Adipose tissue (tissue), 3 donors: ENCODE data around the gene SPOCD1. TPM values are rescaled to one million over a fixed set of nuclear protein-coding genes. Genes with fewer than 3 reads are reported as not detected.

Experiments
- H3K27ac ChIP-seq: one replicate; pipeline ENCODE4 v1.5.1; 2013; ENCODE audit warnings: low read depth, low read length
- WGBS, 3 donors: extraction: QIAGEN DNeasy Blood & Tissue Kit; methylation state at CpG; one replicate each; pipeline ENCODE4 v1.1.7; 2013; 5-methylcytosine and 5-hydroxymethylcytosine counted together
- polyA plus RNA-seq, 3 donors: library from polyadenylated mRNA; stranded (reverse); fragments of 200-250 nt; gene quantifications; one replicate each; pipeline ENCODE4 v1.2.3, GENCODE V29; 2013
- donor health status: healthy with polysubstance abuse.
- donor health status: Bipolar disorder and iron deficiency.
- donor health status: healthy.

Gene SPOCD1
- polyA plus RNA-seq, 3 donors = 0.18 to 6.8 (median 1.0) TPM

DNA sequence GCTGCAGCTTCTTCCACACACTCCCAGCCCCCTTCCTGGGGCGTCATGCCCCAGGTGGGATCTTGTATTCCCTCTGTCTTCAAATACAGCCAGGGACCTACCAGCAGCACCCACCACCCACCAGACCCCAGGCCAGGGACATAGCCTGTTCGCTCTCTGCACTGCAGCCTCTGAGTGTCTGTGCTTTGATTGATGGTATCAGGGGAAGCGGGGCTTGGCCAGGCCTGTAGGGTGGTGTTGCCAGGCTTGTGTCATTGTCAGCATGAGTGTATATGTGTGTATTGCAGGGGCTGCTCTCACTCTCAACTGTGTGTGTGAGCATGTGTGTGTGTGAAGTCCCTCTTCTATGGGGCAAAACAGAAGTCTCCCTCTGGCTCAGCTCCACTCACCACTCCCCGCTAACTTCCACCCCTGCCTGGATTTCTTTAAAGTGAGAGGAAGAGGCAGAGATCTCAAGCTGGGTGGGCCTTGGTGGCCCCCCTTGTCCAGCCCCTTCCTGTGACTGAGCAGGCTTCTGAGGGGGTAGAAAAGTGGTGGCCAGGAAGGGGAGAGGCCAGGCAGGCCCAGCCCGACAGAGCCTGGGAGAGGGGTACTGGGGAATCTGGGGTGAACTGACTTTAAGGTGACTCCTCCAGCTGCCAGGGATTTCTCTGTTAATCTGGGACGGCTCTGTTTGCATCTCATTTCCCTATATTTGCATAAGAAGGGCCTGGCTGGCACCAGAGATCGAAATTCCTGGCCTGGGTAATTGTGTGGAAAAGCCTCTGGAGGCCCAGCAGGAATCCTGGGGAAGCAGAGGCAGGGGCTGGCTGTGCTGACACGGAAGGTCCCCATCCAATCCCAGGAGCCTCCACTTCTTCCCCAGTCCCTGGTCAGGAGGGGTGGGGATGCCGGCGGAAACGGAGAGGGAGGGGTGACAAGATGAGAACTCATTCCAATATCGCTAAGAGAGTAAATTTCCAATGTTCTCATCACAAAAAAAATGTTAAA, 33.1 kb downstream of the SPOCD1 start:
- WGBS, 3 donors = 57 to 68% (median 60%) methylated on average over 12 of the region's 12 CpGs
- no peak overlapping the region for H3K27ac ChIP-seq

DNA sequence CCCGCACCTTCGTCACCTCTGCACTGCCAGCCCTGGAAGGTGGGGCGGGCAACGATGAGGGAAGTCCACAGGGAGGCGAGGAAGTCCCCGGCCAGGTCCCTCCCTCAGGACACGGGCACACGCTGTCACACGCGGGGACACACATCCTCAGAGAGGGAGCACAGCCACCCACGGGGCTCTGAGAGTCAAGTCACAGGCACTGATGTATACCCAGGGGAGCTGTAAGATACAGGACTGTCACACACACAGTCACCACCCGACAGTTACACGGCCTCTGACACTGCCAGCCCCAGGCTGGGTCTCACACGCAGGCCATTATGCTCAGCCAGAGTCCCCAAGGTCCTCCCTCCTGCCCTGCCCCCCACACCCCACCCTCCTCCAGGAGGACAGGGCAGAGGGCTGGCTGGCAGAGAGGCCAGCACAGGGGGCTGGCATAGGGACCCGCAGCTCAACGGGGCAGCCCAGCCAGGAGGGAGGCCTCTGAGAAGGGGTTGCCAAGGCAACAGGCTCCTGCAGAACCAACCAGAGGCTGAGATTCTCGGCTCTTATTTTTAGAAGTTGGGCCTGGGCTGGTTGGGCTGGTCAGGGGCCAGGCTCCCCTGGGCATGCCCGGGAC, 34.0 kb downstream of the SPOCD1 start:
- H3K27ac ChIP-seq = no peak overlapping the region
- WGBS, 3 donors = 38 to 62% (median 60%) methylated on average over 17 to 18 of the region's 18 CpGs

DNA sequence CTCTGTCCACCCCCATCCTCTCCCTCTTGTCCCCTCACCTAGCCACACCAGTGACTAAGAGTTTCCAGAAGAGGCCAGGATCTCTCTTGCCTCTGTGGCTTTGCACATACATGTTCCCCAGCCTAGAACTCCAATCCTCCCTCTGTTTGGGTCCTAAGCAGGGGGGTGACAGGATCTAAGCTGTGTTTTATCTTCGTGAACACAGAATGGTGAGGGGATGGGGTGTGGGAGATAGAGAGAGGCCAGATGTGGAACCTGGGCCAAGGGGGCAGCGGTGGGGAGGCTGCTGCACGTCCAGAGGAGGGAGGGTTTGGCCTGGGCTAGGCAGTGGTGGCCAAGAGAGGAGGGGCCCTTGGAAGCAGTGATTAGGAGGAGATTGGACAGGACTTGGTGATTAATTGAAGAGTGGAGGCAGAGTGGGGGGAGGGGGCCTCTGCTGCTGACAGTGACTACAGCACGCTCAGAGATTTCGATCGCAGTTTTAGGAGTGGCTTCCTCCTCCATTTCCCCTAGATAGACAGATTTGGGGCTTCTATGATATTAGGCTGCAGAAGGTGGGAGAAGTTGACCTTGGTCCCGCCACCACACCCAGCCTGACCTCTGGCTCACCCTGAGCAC, 34.6 kb downstream of the SPOCD1 start:
- H3K27ac ChIP-seq = no peak overlapping the region
- 46 to 60% (median 56%) methylated on average over 7 of the region's 7 CpGs for WGBS, 3 donors

DNA sequence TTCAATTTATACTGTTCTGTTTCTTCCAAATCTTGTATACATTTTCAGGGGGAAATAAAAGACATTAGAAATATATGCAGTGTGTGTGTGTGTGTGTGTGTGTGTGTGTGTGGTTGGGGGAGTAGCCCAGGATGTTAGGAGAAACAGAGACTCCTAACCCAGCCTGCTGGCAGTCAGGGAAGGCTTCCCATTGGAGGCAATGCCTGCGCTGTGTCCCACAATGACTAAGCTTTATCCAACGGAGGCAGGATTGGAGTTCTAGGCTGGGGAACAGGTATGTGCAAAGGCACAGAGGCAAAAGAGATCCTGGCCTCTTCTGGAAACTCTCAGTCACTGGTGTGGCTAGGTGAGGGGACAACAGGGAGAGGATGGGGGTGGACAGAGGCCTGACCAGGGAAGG, 35.2 kb downstream of the SPOCD1 start:
- no peak overlapping the region for H3K27ac ChIP-seq
- 75 to 88% (median 75%) methylated on average over 2 of the region's 2 CpGs for WGBS, 3 donors

DNA sequence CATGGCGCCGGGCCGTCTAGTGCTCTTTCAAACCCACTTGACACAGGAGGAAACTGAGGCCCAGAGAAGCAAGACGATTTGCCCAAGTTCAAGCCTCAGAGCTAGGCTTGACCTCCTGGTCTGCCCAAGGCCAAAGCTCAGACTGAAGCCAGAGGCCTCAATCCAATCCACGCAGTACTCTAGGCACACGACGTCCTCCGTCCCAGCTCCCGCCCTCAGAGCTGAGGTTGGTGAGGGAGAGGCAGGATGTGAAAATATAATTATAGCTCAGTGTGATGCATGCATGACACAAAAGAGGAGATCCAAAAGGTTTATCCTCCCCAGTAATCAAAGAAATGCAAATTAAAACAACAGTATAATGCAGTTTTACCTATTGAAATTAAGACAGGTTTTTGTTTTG, 36.1 kb downstream of the SPOCD1 start:
- H3K27ac ChIP-seq = no peak overlapping the region
- 85 to 92% (median 87%) methylated on average over 9 of the region's 9 CpGs for WGBS, 3 donors

DNA sequence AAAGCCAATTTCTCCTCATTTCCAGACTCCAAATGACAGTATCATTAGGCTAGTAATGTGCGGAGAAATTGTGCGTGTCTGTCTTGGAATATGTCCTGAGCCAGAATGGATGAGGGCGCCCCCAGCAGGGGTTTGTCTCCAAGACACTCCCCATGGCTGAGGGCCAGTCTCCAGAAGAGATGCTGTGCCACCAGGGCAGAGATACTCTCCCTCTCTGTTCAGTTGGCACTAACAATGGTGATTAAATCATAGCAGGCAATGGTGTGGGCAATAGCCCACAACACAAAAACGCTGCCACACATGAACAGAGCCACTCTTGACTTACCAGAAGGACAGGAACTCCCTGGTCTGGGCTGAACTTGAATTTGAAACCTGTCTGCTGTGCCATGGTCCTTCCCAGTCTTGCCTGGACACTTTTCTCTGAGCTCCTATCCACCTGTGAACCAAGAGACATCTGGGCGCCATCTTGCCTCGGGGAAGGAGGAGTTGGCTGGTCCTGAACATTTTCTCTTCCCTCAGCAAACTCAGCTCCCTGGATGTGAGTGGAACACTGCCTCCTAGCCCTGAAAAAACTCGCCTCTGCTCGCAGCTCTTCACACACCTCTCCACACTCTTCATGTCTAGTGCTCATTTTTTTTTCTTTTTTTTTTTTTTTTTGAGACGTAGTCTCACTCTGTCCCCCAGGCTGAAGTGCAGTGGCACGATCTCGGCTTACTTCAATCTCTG, 36.9 kb downstream of the SPOCD1 start:
- no peak overlapping the region for H3K27ac ChIP-seq
- 89 to 92% (median 91%) methylated on average over 11 of the region's 11 CpGs for WGBS, 3 donors

DNA sequence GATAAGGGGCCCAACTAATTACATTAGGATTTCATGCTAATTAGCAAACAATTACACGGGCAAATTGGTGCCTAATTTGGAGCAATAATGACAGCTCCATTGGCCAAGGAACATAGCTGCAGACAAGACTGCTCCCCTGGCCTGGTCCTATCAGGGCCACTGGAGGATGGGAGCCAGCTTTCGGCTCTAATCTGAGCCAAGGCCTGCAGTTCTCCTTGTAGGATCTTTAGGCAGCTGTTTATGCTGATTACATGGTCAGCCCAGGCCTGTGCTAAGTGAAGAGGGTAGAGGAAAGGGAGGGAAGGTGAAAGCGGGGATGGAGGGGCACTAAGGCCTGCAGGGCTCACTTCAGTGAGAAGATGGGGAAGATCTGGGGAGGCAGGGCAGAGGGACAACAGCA, 39.3 kb downstream of the SPOCD1 start:
- 69 to 84% (median 75%) methylated on average over 3 of the region's 3 CpGs for WGBS, 3 donors

DNA sequence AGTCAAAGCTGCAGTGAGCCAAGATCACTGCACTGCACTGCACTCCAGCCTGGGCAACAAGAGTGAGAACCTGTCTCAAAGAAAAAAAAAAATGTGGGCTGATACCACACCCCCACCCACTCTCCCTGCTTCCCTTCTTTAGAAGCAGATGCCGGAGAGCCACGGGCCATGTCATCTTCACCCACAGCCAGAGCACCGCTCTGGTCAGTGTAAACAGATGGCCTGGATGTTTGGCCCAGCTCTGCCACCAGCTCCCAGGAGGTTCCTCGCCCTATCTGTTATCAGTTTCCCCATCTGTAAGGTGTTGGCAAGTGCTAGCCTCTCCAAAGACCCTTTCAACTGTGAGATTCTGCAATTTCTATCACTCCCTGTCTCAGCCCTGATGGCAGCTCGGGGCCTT, 39.8 kb downstream of the SPOCD1 start:
- WGBS, 3 donors = 87 to 92% (median 90%) methylated on average over 5 of the region's 5 CpGs
- no peak overlapping the region for H3K27ac ChIP-seq

More for the DNA sequence above, 39.3 kb downstream of the SPOCD1 start:
- H3K27ac ChIP-seq = no peak overlapping the region

DNA sequence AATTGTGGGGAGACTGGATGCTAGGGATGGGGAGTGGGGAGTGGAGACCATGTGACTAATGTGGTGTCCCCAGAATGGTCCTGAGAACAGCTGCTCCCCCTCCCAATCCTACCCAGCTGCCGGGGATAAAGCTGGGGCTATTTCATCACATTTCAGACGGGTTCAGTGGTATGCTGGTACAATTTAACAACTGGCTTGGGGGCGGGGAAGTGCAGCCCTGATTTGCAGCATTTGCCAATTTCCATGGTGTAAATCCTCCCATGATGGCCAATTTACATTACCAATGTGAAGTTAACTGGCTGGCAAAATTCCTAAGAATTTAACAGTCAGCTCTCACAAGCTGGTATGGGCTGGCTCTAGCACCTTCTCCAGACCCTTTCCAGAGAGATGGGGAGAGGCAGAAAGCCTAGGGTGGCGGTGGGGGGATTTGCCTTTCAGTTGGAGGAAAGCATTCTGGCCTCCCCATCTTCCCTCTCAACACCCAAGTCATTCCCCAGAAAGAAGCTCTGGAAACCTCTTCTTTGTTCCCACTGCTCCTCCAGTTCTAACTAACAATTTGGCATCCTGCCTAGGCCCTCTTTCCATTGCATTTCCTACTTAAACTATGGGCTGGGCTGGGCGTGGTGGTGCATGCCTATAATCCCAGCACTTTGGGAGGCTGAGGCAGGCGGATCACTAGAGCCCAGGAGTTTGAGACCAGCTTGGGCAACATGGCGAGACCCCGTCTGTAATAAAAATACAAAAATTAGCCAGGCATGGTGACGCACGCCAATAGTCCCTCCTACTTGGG, 40.4 kb downstream of the SPOCD1 start:
- WGBS, 3 donors = 77 to 92% (median 80%) methylated on average over 10 of the region's 10 CpGs
- H3K27ac ChIP-seq = no peak overlapping the region

DNA sequence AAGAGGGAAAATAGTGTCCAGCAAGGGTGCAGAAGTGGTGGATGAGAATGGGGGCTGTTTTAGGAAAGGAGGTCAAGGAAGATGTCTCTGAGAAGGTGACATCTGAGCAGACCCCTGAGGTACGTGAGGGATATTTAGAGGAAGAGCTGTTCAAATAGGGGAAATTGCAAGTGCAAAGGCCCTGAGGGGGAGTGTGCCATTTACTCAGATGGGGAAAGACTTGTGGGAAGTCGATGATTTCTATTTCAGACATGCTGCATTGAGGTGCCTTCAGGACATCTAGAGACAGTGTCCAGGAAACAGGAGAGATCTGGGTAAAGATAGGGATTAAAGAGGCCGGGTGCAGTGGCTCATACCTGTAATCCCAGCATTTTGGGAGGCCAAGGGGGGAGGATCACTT, 41.3 kb downstream of the SPOCD1 start:
- H3K27ac ChIP-seq = no peak overlapping the region
- WGBS, 3 donors = 69 to 83% (median 69%) methylated on average over 3 of the region's 3 CpGs

DNA sequence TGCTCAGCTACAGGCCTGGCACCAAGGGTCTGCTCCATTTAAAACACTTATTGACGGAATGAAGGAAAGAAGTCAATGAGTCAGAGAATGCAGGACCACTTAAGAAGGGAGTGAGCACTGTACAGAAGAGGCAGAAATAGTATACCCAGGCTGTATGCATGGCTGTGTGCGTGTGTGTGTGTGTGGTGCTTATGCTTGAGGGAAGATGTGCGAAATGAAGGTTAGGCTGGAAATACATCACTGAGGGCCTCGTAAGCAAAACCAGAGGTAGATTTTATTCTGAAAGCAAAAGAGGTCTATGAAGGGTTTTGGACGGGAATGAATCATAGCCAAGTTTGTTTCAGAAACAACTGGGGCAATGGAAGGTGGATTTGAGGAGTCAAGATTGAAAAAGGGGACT, 42.0 kb downstream of the SPOCD1 start:
- no peak overlapping the region for H3K27ac ChIP-seq
- 85 to 90% (median 90%) methylated on average over 5 of the region's 5 CpGs for WGBS, 3 donors

DNA sequence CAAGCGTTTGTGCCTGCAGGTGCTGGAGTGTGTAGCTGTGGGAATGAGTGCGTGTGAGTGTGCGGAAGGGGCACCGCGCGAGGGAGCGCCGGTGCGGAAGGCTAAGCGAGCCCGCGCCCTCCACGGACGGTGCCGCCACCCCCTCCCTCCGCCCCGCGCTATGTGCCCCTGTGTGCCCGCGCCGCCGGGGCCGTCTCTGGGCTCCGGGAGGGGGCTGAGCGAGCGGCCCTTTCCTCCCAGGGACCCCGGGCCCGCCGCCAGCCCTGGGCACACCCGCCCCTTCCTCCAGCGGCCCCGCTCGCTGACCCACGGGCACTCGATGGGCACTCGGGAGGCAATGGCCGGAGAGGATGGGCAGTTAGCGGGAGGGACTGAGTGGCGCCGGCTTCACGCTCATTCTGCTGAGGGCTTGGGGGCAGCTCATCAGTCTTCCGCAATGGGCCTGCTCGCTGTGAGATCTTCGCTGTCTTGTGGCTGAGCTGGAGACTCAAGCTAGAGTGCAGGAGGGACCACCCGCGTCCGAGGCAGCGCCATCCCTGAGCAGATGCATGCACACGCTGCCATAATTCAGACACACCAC, 43.1 kb downstream of the SPOCD1 start:
- 15 to 18% (median 17%) methylated on average over 38 to 49 of the region's 49 CpGs for WGBS, 3 donors
- H3K27ac ChIP-seq = no peak overlapping the region

DNA sequence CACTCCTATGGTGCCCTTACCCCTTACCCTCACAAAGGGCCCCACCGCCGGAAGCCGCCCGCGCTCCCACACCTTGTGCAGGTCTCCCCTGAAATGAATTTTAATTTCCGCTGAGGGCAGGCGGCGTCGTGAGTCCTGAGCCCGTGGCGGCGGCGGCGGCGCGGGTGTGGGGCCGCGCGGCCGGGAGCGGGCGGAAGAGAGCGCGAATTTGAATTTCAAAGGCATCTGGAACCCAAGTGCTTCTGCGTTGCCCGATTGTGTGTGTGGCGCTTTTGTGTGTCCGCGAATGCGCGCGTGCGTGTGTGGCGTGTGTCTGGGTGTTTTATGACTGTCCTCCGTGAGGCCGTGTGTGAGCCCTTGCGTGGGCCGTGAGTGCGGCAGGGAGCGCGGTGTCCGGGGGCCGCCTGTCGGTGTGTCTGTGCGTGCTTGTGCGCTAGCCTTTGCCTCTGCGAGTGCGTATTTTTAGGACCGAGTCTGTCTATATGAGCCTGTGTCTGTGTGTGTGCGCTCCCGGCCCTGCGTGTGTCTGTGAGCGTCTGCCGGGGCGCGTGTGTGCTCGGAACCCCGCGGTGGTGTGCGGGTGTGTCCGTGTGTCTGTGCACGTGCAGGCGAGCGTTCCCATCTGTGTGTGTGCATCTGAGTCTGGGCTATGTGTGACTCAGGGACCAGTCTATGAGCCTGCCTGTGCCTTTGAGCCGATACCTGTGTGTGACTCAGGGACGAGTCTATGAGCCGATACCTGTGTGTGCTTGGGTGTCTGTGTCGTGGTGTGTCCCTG, 43.7 kb downstream of the SPOCD1 start:
- H3K27ac ChIP-seq = no peak overlapping the region
- WGBS, 3 donors = 6% methylated on average over 64 to 68 of the region's 68 CpGs

DNA sequence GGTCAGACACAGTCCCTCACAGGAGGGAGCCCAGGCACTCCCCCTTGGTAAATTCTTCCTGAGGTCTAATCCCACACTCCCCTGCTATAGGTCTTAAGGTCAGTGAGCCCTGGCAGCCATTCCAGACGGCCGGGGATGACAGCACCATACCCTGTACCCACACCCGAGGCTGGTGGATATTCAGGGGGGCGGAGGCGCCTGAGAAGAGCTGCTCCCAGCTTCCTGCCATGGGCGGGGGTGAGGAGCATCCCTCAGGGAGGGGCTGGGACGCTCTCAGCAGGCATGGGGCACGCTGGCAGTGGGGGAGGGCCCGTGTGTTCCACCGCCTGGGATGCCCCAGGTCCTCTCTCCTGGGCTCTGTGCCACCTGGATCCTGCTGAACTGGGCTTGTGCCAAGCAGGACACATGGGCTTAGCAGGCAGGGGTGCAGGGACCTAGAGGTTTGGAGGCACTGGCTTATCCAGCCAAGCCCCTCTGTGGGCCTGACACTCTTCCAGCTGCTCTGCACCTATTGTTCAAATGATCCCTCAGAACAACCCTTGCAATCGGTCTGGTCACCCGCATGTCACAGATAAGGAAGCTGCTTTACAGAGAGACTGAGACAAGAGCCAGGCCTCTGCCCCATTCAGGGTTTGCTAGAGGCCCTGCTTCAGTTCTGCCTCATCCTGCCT, 46.0 kb downstream of the SPOCD1 start:
- H3K27ac ChIP-seq = no peak overlapping the region
- WGBS, 3 donors = 44 to 67% (median 65%) methylated on average over 12 of the region's 12 CpGs

DNA sequence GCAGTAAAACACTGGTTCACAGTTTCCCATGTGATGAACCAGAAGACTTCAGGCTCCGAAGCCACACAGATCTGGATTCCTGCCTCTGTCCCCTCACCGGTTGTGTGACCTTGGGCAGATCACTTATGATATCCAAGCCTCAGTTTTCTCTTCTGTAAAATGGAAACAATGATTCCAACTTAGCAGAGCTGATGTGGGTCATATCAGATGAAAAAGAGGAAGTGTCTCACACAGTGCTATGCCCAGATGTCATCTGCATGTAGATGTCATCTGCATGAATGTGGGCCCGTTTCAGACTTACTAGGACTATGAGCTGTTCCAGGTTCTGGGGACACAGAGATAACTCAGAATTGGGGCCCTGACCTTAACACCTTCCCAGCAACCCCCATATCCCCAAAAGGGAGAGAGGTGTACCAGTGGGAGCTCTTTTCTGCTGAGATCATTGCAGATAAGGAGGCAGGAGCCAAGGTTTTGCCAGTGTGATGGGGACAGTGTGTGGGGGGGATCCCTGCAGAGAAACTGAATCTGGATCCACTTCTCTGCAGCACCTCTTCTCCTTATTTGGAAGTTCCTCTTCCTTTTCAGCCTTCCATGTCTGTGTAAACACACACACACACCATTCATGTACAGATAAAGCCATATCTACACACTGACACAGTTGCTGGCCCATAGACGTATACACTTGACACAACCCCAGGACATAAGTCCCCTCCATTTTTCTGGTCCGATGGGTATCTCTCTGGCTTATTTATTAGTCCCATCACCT, 46.7 kb downstream of the SPOCD1 start:
- 45 to 65% (median 59%) methylated on average over 5 of the region's 5 CpGs for WGBS, 3 donors

More for the DNA sequence above, 46.7 kb downstream of the SPOCD1 start:
- H3K27ac ChIP-seq = no peak overlapping the region
